Retina (tissue), 1 donor: Measurements from ENCODE around the gene RNF4.
A peak's percentile ranks its signal among the peaks of the same experiment; 100 is the strongest.
"Not testable (repeated sequence)": the region's sequence is repeated elsewhere in the genome, so short reads cannot be mapped to it uniquely, and the experiment has no call there.

ENCODE experiments used
- DNase-seq: peaks from one replicate; pipeline ENCODE4 v3.0.0-alpha.2; 2016

RNF4 gene

GRCh38 chr4:2468456-2469191, at the start of gene RNF4:
RNF4 (plus strand) TSS chr4:2469106; CDS start chr4:2490494, 21,388 bp downstream.
- peak; percentile 98 for DNase-seq

- no peak for DNase-seq
Measured at GRCh38 chr4:2419814-2420213, 49.1 kb upstream of the RNF4 start.

GRCh38 chr4:2421928-2422327, 47.0 kb upstream of the RNF4 start:
- no peak for DNase-seq

GRCh38 chr4:2423066-2423465, 45.8 kb upstream of the RNF4 start:
- DNase-seq = no peak

GRCh38 chr4:2423695-2424094, 45.2 kb upstream of the RNF4 start:
- no peak for DNase-seq

GRCh38 chr4:2424581-2424980, 44.3 kb upstream of the RNF4 start:
- DNase-seq = no peak

- no peak for DNase-seq
Measured at GRCh38 chr4:2425386-2426068, 43.4 kb upstream of the RNF4 start.

- DNase-seq = no peak
Measured at GRCh38 chr4:2426069-2426397, 42.9 kb upstream of the RNF4 start.

- no peak for DNase-seq
Measured at GRCh38 chr4:2426711-2427275, 42.1 kb upstream of the RNF4 start.

GRCh38 chr4:2427383-2428334, 41.2 kb upstream of the RNF4 start:
- DNase-seq = no peak

- DNase-seq = no peak
Measured at GRCh38 chr4:2428496-2429213, 40.3 kb upstream of the RNF4 start.

GRCh38 chr4:2429945-2430757, 38.8 kb upstream of the RNF4 start:
- not testable (repeated sequence) for DNase-seq

GRCh38 chr4:2432004-2432403, 36.9 kb upstream of the RNF4 start:
- DNase-seq = no peak

GRCh38 chr4:2432991-2433530, 35.8 kb upstream of the RNF4 start:
- DNase-seq = no peak

GRCh38 chr4:2433609-2434350, 35.1 kb upstream of the RNF4 start:
- no peak for DNase-seq

GRCh38 chr4:2434420-2434819, 34.5 kb upstream of the RNF4 start:
- no peak for DNase-seq

GRCh38 chr4:2436301-2436700, 32.6 kb upstream of the RNF4 start:
- DNase-seq = peak; percentile 31

- no peak for DNase-seq
Measured at GRCh38 chr4:2436761-2437474, 32.0 kb upstream of the RNF4 start.

- DNase-seq = no peak
Measured at GRCh38 chr4:2437475-2438215, 31.3 kb upstream of the RNF4 start.
